Measurements from ENCODE around the gene AFDN.

Gene AFDN

DNA sequence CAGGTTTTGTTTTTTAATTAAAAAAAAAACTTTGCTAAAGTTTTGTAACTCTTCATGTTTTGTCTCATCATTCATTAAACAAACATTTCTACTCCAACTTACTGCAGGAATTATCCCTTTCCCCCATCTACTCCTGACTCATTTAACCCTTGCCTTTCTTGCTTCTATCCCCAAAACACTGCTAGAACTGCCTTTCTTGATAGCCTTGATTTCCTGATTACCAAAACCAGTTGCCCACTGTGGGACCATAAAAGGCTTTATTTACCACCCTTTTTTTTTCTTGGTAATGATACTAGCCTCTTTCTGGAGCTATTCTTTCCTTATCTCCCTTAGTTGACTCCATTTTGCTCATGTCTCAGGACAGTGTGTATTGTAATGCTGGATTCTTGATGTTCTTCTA lies 15.3 kb downstream of the AFDN start:
- no peaks in the 10 kb centered on the region for H3K27me3 ChIP-seq
- H3K36me3 ChIP-seq, result no peaks in the 10 kb centered on the region
- no peaks in the 10 kb centered on the region for H3K9me3 ChIP-seq
- no peak overlapping the region for H3K4me3 ChIP-seq
- TF ChIP-seq, protein P1, sequence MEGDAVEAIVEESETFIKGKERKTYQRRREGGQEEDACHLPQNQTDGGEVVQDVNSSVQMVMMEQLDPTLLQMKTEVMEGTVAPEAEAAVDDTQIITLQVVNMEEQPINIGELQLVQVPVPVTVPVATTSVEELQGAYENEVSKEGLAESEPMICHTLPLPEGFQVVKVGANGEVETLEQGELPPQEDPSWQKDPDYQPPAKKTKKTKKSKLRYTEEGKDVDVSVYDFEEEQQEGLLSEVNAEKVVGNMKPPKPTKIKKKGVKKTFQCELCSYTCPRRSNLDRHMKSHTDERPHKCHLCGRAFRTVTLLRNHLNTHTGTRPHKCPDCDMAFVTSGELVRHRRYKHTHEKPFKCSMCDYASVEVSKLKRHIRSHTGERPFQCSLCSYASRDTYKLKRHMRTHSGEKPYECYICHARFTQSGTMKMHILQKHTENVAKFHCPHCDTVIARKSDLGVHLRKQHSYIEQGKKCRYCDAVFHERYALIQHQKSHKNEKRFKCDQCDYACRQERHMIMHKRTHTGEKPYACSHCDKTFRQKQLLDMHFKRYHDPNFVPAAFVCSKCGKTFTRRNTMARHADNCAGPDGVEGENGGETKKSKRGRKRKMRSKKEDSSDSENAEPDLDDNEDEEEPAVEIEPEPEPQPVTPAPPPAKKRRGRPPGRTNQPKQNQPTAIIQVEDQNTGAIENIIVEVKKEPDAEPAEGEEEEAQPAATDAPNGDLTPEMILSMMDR (IDR thresholded peaks at IDR 0.05), result no peak
- no peak for DNase-seq
- H3K27ac ChIP-seq, result no peak overlapping the region
- peaks cover 0 to under 1% (median 0%) of the 10 kb centered on the region in 4 donors for H3K4me1 ChIP-seq
- intact Hi-C loops (cut with DNase I; ENCODE audit: low total_unique reads), result no loop called here

DNA sequence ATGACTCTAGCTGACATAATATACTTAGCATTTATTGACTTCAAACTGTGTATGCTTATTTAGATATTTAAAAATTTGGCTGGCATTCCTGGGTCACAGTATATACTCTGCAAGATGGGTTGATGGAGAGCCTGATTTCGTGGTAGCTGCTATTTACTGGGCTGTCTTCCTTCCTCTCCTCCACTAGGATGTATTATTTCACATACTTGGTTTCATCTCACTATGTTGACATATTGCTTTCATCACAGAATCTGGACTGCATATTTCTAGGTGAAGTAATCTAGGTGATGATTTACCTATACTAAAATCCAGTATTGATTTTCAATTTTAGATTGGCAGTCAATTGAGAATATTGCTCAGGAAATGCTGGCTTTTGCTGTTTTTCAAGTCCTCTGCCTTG lies 15.7 kb downstream of the AFDN start:
- H3K4me3 ChIP-seq, result no peak overlapping the region
- DNase-seq, result no peak
- intact Hi-C loops (cut with DNase I; ENCODE audit: low total_unique reads), result no loop called here
- no peaks in the 10 kb centered on the region for H3K27me3 ChIP-seq
- H3K4me1 ChIP-seq, result peaks cover 0 to 5% (median 0%) of the 10 kb centered on the region in 4 donors
- no peak overlapping the region for H3K27ac ChIP-seq
- TF ChIP-seq, protein P1 (IDR thresholded peaks at IDR 0.05), result no peak
- no peaks in the 10 kb centered on the region for H3K36me3 ChIP-seq
- no peaks in the 10 kb centered on the region for H3K9me3 ChIP-seq

DNA sequence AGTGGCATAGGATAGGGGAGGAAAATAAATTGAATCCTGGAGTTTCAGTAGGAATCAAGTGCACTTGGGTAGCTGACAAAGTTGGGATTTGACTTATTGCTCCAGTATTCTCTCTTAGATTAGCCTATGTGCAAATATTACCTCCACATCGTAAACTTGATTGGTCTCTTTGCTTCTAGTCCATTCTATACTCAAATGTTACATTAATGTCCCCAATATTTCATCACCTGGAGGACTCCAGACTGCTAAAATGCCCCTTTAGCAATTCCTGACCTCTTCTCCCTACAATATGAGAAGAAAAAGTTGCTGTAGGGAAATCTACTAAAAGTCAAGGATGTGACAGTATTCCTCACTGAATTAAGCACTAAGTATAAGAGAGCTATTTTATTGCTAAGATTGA lies 16.3 kb downstream of the AFDN start:
- TF ChIP-seq, protein P1 (IDR thresholded peaks at IDR 0.05), result no peak
- Histone ChIP-seq H3K9me3 (no peaks in the 10 kb centered on the region), H3K36me3 (no peaks in the 10 kb centered on the region), H3K4me1 (peaks cover 0 to 11% (median 3%) of the 10 kb centered on the region in 4 donors), H3K27me3 (no peaks in the 10 kb centered on the region), H3K27ac (no peak overlapping the region), H3K4me3 (no peak overlapping the region)
- DNase-seq, result no peak
- intact Hi-C loops (cut with DNase I; ENCODE audit: low total_unique reads), result no loop called here

DNA sequence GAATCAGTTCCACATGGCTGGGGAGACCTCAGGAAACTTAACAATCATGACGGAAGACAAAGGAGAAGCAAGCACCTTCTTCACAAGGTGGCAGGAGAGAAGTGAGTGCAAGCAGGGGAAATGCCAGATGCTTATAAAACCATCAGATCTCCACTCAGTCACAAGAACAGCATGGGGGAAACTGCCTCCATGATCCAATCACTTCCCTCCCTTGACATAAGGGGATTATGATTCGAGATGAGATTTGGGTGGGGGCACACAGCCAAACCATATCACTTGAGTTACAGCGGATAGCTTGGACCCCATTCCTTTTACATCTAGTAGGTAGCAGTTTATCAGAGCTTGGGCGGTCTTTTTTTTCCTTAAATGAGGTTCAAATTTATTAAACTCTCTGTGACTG lies 19.1 kb downstream of the AFDN start:
- no peaks in the 10 kb centered on the region for H3K36me3 ChIP-seq
- intact Hi-C loops (cut with DNase I; ENCODE audit: low total_unique reads), result no loop called here
- TF ChIP-seq, protein P1 (IDR thresholded peaks at IDR 0.05), result no peak
- H3K27ac ChIP-seq, result no peak overlapping the region
- H3K4me3 ChIP-seq, result no peak overlapping the region
- DNase-seq, result no peak
- H3K4me1 ChIP-seq, result peaks cover 0 to 12% (median 4%) of the 10 kb centered on the region in 4 donors
- H3K9me3 ChIP-seq, result no peaks in the 10 kb centered on the region
- no peaks in the 10 kb centered on the region for H3K27me3 ChIP-seq

DNA sequence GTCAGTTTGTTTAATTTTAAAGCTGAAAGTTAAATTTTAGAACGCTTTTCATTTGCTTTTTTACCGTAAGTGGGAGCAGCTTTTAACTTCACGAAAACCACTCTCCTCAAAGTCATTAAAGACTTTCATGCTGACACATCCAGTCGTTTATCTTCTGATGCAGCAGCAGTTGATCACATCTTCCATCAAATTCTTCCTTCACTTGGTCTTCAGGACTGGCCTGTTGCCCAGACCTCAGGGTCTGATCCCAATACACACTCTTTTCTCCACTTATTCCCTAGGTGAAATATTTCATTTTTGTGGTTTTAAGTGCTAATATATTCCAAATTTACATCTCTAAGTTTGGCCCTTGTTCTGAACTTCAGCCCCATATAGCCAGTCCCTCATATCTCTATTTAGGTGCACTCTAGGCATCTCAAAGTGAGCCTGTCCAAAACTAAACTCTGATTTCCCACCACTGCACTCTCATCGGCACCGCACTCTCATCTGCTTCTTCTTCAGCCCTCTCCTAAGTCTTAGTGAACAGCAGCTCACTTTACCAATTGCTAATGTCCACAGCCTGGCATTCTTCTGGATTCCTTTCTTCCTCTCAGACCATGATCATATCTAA lies 20.4 kb downstream of the AFDN start:
- Histone ChIP-seq H3K4me3 (no peak overlapping the region), H3K36me3 (no peaks in the 10 kb centered on the region), H3K4me1 (peaks cover 0 to 12% (median 4%) of the 10 kb centered on the region in 4 donors), H3K27ac (no peak overlapping the region), H3K9me3 (no peaks in the 10 kb centered on the region), H3K27me3 (no peaks in the 10 kb centered on the region)
- DNase-seq, result no peak
- TF ChIP-seq, protein P1 (IDR thresholded peaks at IDR 0.05), result no peak
- intact Hi-C loops (cut with DNase I; ENCODE audit: low total_unique reads), result no loop called here

DNA sequence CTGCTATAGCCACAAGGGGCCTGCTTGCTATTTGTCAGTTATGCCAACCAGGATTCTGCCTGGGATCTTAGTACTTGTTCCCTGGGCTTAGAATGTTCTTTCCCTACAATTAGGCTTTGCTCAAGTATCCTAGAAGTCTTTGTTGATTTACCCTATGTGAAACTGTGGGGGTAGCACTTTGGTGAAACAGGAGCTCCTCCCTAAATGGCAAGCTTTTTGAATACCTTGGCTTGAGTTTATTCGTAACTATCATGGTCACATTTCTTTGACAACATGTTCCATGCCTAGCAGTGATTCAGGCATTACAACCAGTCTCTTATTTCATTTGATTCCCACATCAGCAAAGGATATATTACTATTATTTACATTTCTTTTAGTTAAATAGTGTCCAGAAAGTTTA lies 21.2 kb downstream of the AFDN start:
- intact Hi-C loops (cut with DNase I; ENCODE audit: low total_unique reads), result no loop called here
- TF ChIP-seq, protein P1 (IDR thresholded peaks at IDR 0.05), result no peak
- Histone ChIP-seq H3K4me3 (no peak overlapping the region), H3K36me3 (no peaks in the 10 kb centered on the region), H3K27me3 (no peaks in the 10 kb centered on the region), H3K4me1 (peaks cover 0 to 12% (median 4%) of the 10 kb centered on the region in 4 donors), H3K9me3 (no peaks in the 10 kb centered on the region), H3K27ac (no peak overlapping the region)
- no peak for DNase-seq
